Nephron progenitor cell (in vitro differentiated cells): Measurements from ENCODE around the gene MAP3K5.

Experiments
- DNase-seq: peaks from one replicate; pipeline ENCODE4 v3.0.0; 2021
- H3K27ac Mint-ChIP-seq: 2 replicates; pipeline ENCODE4 v1.8.0; 2021; ENCODE audit warnings: mild to moderate bottlenecking, moderate library complexity, mixed read lengths
- H3K27me3 Mint-ChIP-seq: 2 replicates; pipeline ENCODE4 v1.8.0; 2021; ENCODE audit warnings: mild to moderate bottlenecking, low read depth, mixed read lengths; ENCODE audit not compliant: poor library complexity
- H3K36me3 Mint-ChIP-seq: 2 replicates; pipeline ENCODE4 v1.8.0; 2021; ENCODE audit warnings: low read depth, mixed read lengths
- H3K4me1 Mint-ChIP-seq: 2 replicates; pipeline ENCODE4 v1.8.0; 2021; ENCODE audit warnings: mixed read lengths
- H3K4me3 Mint-ChIP-seq: 2 replicates; pipeline ENCODE4 v1.8.0; 2021; ENCODE audit warnings: mild to moderate bottlenecking, moderate library complexity, mixed read lengths
- H3K9me3 Mint-ChIP-seq: 2 replicates; pipeline ENCODE4 v1.8.0; 2021; ENCODE audit warnings: mild to moderate bottlenecking, moderate library complexity, mixed read lengths
- CTCF ChIP-seq: fragments of 200-600 bp; sonication (generic); IDR thresholded peaks from 2 replicates; pipeline ENCODE4 v1.5.0; 2021; ENCODE audit warnings: antibody characterized with exemption

The MAP3K5 gene

GRCh38 chr6:136732889-136733288, 59.4 kb downstream of the MAP3K5 start:
- no peak overlapping the region for H3K27ac Mint-ChIP-seq
- peaks cover 26% of the 10 kb centered on the region for H3K4me1 Mint-ChIP-seq
- H3K27me3 Mint-ChIP-seq = peaks cover 3% of the 10 kb centered on the region
- H3K4me3 Mint-ChIP-seq = no peak overlapping the region
- no peaks in the 10 kb centered on the region for H3K9me3 Mint-ChIP-seq
- no peak for TF ChIP-seq CTCF
- no peaks in the 10 kb centered on the region for H3K36me3 Mint-ChIP-seq
- no peak for DNase-seq

GRCh38 chr6:136729832-136730231, 62.4 kb downstream of the MAP3K5 start:
- H3K27me3 Mint-ChIP-seq = peaks cover 6% of the 10 kb centered on the region
- no peaks in the 10 kb centered on the region for H3K36me3 Mint-ChIP-seq
- no peak for DNase-seq

GRCh38 chr6:136728976-136729515, 63.2 kb downstream of the MAP3K5 start:
- no peak for DNase-seq
- Mint-ChIP-seq H3K4me3 (no peak overlapping the region), H3K27ac (no peak overlapping the region), H3K36me3 (no peaks in the 10 kb centered on the region), H3K27me3 (peaks cover 6% of the 10 kb centered on the region), H3K9me3 (no peaks in the 10 kb centered on the region), H3K4me1 (peaks cover 11% of the 10 kb centered on the region)
- TF ChIP-seq CTCF = no peak

More at GRCh38 chr6:136729832-136730231, 62.4 kb downstream of the MAP3K5 start:
- TF ChIP-seq CTCF = no peak
- H3K4me3 Mint-ChIP-seq = no peak overlapping the region
- H3K27ac Mint-ChIP-seq = no peak overlapping the region
- no peaks in the 10 kb centered on the region for H3K9me3 Mint-ChIP-seq
- H3K4me1 Mint-ChIP-seq = peaks cover 11% of the 10 kb centered on the region

GRCh38 chr6:136728033-136728939, 64.0 kb downstream of the MAP3K5 start:
- H3K27me3 Mint-ChIP-seq = peaks cover 3% of the 10 kb centered on the region
- no peak for TF ChIP-seq CTCF
- H3K9me3 Mint-ChIP-seq = no peaks in the 10 kb centered on the region
- H3K4me3 Mint-ChIP-seq = no peak overlapping the region
- H3K27ac Mint-ChIP-seq = no peak overlapping the region
- H3K4me1 Mint-ChIP-seq = peaks cover 19% of the 10 kb centered on the region
- DNase-seq = no peak
- no peaks in the 10 kb centered on the region for H3K36me3 Mint-ChIP-seq

GRCh38 chr6:136726837-136727557, 65.3 kb downstream of the MAP3K5 start:
- Mint-ChIP-seq H3K36me3 (no peaks in the 10 kb centered on the region), H3K9me3 (no peaks in the 10 kb centered on the region), H3K4me1 (peaks cover 18% of the 10 kb centered on the region), H3K4me3 (no peak overlapping the region), H3K27ac (no peak overlapping the region), H3K27me3 (peaks cover 3% of the 10 kb centered on the region)
- no peak for TF ChIP-seq CTCF
- DNase-seq = no peak
